AG09319 (cell line): ENCODE results near the gene TXNRD2.

Experiments used
- DNase-seq: peaks from one replicate; pipeline ENCODE4 v3.0.0-alpha.2; 2010; ENCODE audit warnings: low read depth; ENCODE audit errors: extremely low read depth
- CTCF ChIP-seq: IDR thresholded peaks from 2 replicates; pipeline ENCODE4 v1.5.1; 2011; ENCODE audit warnings: low read depth, mild to moderate bottlenecking, inconsistent platforms, low read length, moderate library complexity

The TXNRD2 gene

GRCh38 chr22:19876941-19877625 is 64.5 kb downstream of the TXNRD2 start:
- TF ChIP-seq CTCF = no peak
- no peak for DNase-seq

GRCh38 chr22:19876314-19876940 is 65.2 kb downstream of the TXNRD2 start:
- no peak for TF ChIP-seq CTCF
- DNase-seq = no peak

GRCh38 chr22:19875531-19876313 is 65.9 kb downstream of the TXNRD2 start:
- DNase-seq = no peak

GRCh38 chr22:19875061-19875530 is 66.5 kb downstream of the TXNRD2 start:
- no peak for TF ChIP-seq CTCF
- DNase-seq = no peak

More at GRCh38 chr22:19875531-19876313, 65.9 kb downstream of the TXNRD2 start:
- TF ChIP-seq CTCF = no peak

GRCh38 chr22:19874307-19875060 is 67.1 kb downstream of the TXNRD2 start:
- no peak for DNase-seq

GRCh38 chr22:19873960-19874306 is 67.7 kb downstream of the TXNRD2 start:
- DNase-seq = no peak
- TF ChIP-seq CTCF = no peak

More at GRCh38 chr22:19874307-19875060, 67.1 kb downstream of the TXNRD2 start:
- TF ChIP-seq CTCF = no peak
